WTC11 (cell line): ENCODE data around the gene ARMC9.

ENCODE experiments used
- AFF4 ChIP-seq: sonication (generic); formaldehyde crosslinking; IDR thresholded peaks from 2 replicates; pipeline ENCODE4 v1.8.1; 2023; ENCODE audit warnings: mild to moderate bottlenecking, missing genetic modification reagents, borderline replicate concordance
- CREB1 ChIP-seq: sonication (generic); formaldehyde crosslinking; IDR thresholded peaks from 2 replicates; pipeline ENCODE4 v1.8.0; 2023; ENCODE audit warnings: mild to moderate bottlenecking, missing genetic modification reagents
- CTCF ChIP-seq: fragments of 200-600 bp; IDR thresholded peaks from 2 replicates; pipeline ENCODE4 v1.8.0; 2022; ENCODE audit warnings: antibody characterized with exemption
- ETV6 ChIP-seq: sonication (generic); formaldehyde crosslinking; IDR thresholded peaks from 2 replicates; pipeline ENCODE4 v1.8.1; 2022; ENCODE audit warnings: mild to moderate bottlenecking, missing genetic modification reagents
- IRF2 ChIP-seq: sonication (generic); formaldehyde crosslinking; IDR thresholded peaks from 2 replicates; pipeline ENCODE4 v1.8.0; 2022; ENCODE audit warnings: low read depth, missing genetic modification reagents, borderline replicate concordance
- NR1H2 ChIP-seq: sonication (generic); formaldehyde crosslinking; IDR thresholded peaks from 2 replicates; pipeline ENCODE4 v1.9.0; 2021; ENCODE audit warnings: mild to moderate bottlenecking, moderate library complexity, missing genetic modification reagents
- OVOL2 ChIP-seq: fragments of 250-450 bp; sonication (Bioruptor Pico); IDR thresholded peaks from 2 replicates; pipeline ENCODE4 v1.9.0; 2021; ENCODE audit warnings: mild to moderate bottlenecking, borderline replicate concordance
- TEAD4 ChIP-seq: sonication (generic); formaldehyde crosslinking; IDR thresholded peaks from 2 replicates; pipeline ENCODE4 v1.8.0; 2022; ENCODE audit warnings: mild to moderate bottlenecking, missing genetic modification reagents
- ZNF138 ChIP-seq: sonication (generic); formaldehyde crosslinking; conservative IDR thresholded peaks from 2 replicates; pipeline ENCODE4 v1.8.1; 2022; ENCODE audit warnings: mild to moderate bottlenecking, moderate library complexity, missing genetic modification reagents
- TF ChIP-seq, protein P1 (sequence below): sonication (generic); formaldehyde crosslinking; IDR thresholded peaks from 2 replicates; pipeline ENCODE4 v1.8.0; 2022; ENCODE audit warnings: missing genetic modification reagents

DNA sequence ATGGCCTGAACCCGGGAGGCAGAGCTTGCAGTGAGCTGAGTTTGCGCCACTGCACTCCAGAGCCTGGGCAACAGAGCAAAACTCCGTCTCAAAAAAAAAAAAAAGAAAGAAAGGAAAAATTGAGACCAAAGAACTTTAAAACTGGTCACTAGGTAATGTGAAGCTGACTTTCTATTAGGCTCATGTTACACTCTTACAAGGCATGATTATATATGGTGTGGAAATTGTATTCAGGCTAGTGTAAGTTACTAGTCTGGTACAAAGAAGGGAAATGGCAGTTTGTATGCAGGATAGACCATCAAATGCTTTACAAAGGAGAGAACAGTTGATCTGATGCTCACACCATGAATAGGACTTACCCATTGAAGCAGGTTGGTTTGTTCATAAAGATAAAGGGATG, 35.4 kb upstream of the ARMC9 start:
- TF ChIP-seq TEAD4 (CRISPR knock-in tag) = no peak
- TF ChIP-seq, protein P1, sequence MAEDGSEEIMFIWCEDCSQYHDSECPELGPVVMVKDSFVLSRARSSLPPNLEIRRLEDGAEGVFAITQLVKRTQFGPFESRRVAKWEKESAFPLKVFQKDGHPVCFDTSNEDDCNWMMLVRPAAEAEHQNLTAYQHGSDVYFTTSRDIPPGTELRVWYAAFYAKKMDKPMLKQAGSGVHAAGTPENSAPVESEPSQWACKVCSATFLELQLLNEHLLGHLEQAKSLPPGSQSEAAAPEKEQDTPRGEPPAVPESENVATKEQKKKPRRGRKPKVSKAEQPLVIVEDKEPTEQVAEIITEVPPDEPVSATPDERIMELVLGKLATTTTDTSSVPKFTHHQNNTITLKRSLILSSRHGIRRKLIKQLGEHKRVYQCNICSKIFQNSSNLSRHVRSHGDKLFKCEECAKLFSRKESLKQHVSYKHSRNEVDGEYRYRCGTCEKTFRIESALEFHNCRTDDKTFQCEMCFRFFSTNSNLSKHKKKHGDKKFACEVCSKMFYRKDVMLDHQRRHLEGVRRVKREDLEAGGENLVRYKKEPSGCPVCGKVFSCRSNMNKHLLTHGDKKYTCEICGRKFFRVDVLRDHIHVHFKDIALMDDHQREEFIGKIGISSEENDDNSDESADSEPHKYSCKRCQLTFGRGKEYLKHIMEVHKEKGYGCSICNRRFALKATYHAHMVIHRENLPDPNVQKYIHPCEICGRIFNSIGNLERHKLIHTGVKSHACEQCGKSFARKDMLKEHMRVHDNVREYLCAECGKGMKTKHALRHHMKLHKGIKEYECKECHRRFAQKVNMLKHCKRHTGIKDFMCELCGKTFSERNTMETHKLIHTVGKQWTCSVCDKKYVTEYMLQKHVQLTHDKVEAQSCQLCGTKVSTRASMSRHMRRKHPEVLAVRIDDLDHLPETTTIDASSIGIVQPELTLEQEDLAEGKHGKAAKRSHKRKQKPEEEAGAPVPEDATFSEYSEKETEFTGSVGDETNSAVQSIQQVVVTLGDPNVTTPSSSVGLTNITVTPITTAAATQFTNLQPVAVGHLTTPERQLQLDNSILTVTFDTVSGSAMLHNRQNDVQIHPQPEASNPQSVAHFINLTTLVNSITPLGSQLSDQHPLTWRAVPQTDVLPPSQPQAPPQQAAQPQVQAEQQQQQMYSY = no peak
- TF ChIP-seq IRF2 = no peak
- TF ChIP-seq NR1H2 (CRISPR knock-in tag) = no peak
- TF ChIP-seq ETV6 (CRISPR knock-in tag) = no peak
- TF ChIP-seq CTCF = no peak
- TF ChIP-seq CREB1 (CRISPR knock-in tag) = no peak
- no peak for TF ChIP-seq AFF4 (CRISPR knock-in tag)
- TF ChIP-seq ZNF138 (CRISPR knock-in tag) = no peak
- TF ChIP-seq OVOL2 (CRISPR knock-in tag) = no peak
